Sigmoid colon (tissue), 7 donors: Measurements from ENCODE around the gene HDAC4. TPM values are rescaled to one million over a fixed set of nuclear protein-coding genes. Genes with fewer than 3 reads are reported as not detected.

ENCODE experiments used
- DNase-seq: peaks from one replicate; pipeline ENCODE4 v3.0.0-alpha.2; 2019
- H3K27ac ChIP-seq, 4 donors: fragments of 200-600 bp; sonication (generic); one replicate each; pipeline ENCODE4 v1.5.1; 2016 to 2019; ENCODE audit warnings: mild to moderate bottlenecking in 1 of 4
- H3K27me3 ChIP-seq, 3 donors: fragments of 200-600 bp; sonication (generic); one replicate each; pipeline ENCODE4 v1.5.1; 2019; ENCODE audit warnings: mild to moderate bottlenecking in 1 of 3
- H3K36me3 ChIP-seq, 4 donors: fragments of 200-600 bp; sonication (generic); one replicate each; pipeline ENCODE4 v1.5.1; 2016 to 2019
- H3K4me1 ChIP-seq, 4 donors: fragments of 200-600 bp; sonication (generic); one replicate each; pipeline ENCODE4 v1.5.1; 2017 to 2019
- H3K4me3 ChIP-seq, 4 donors: fragments of 200-600 bp; sonication (generic); one replicate each; pipeline ENCODE4 v1.5.1; 2017 to 2019; ENCODE audit warnings: mild to moderate bottlenecking in 2 of 4, moderate library complexity in 1 of 4
- H3K9me3 ChIP-seq, 4 donors: fragments of 200-600 bp in 3 of 4; sonication (generic) in 3 of 4; one replicate each; pipeline versions ENCODE4 v1.5.1 to v1.6.1; 2013 to 2019
- CTCF ChIP-seq, 4 experiments: fragments of 450-650 bp in 3 of 4; fragments of 200-600 bp in 1 of 4; IDR thresholded peaks; one replicate each; pipeline ENCODE4 v1.5.1; 2016 to 2019; ENCODE audit warnings: antibody characterized with exemption in 4 of 4, mild to moderate bottlenecking in 3 of 4, moderate library complexity in 2 of 4
- EP300 ChIP-seq, 4 donors: sonication (generic); formaldehyde crosslinking; IDR thresholded peaks; one replicate each; pipeline ENCODE4 v1.6.1; 2017; ENCODE audit warnings: antibody characterized with exemption in 4 of 4
- POLR2A ChIP-seq, 2 donors: fragments of 450-650 bp; IDR thresholded peaks; one replicate each; pipeline ENCODE4 v1.6.1; 2016; ENCODE audit warnings: antibody characterized with exemption in 2 of 2, mild to moderate bottlenecking in 2 of 2, moderate library complexity in 2 of 2
- POLR2AphosphoS5 ChIP-seq, 4 donors: sonication (generic); formaldehyde crosslinking; IDR thresholded peaks; one replicate each; pipeline ENCODE4 v1.6.1; 2017; ENCODE audit warnings: antibody characterized with exemption in 4 of 4
- WGBS, 2 donors: extraction: QIAGEN DNeasy Blood & Tissue Kit; methylation state at CpG; one replicate each; pipeline ENCODE4 v1.1.7; 2013; 5-methylcytosine and 5-hydroxymethylcytosine counted together
- intact Hi-C: fragments of 100-400 bp; cut with DNase I; formaldehyde crosslinking; loops from one replicate; pipeline ENCODE4 v1.15.1; 2023
- polyA plus RNA-seq, 3 donors: library from polyadenylated mRNA; stranded (reverse); fragments of 200-250 nt; gene quantifications; one replicate each; pipeline ENCODE4 v1.2.3, GENCODE V29; 2013
- total RNA-seq, 4 donors: library from RNA; depleted of rRNA; stranded (reverse); fragments of >200 nt; gene quantifications; one replicate each; pipeline ENCODE4 v1.1.0, GENCODE V29; 2016
- donor health status: healthy with polysubstance abuse.
- donor health status: Bipolar disorder and iron deficiency.
- donor health status: healthy.

HDAC4 gene
- total and polyA plus RNA-seq, 7 donors: 1.8 to 196 (median 77.0) TPM

- Histone ChIP-seq H3K4me3 (no peak overlapping the region), H3K27me3 (no peaks in the 10 kb centered on the region), H3K9me3 (no peaks in the 10 kb centered on the region), H3K4me1 (peaks cover 0 to 15% (median 13%) of the 10 kb centered on the region in 4 donors), H3K36me3 (no peaks in the 10 kb centered on the region), H3K27ac (no peak overlapping the region)
- TF ChIP-seq POLR2A (IDR thresholded peaks at IDR 0.05) (no peak), CTCF (IDR thresholded peaks at IDR 0.05) (no peak), POLR2AphosphoS5 (IDR thresholded peaks at IDR 0.05) (peak in 1 of 4 donors; percentile 13), EP300 (IDR thresholded peaks at IDR 0.05) (no peak)
- WGBS, 2 donors: 94% methylated on average over 2 of the region's 2 CpGs
- intact Hi-C loops: no loop called here
- DNase-seq: no peak
These were observed 36.0 kb upstream of the HDAC4 start for GRCh38 chr2:239436669-239437335.

GRCh38 chr2:239436076-239436475, 35.3 kb upstream of the HDAC4 start:
- intact Hi-C loops: no loop called here
- H3K4me1 ChIP-seq: peaks cover 0 to 13% (median 11%) of the 10 kb centered on the region in 4 donors
- no peak for TF ChIP-seq POLR2AphosphoS5 (IDR thresholded peaks at IDR 0.05)
- TF ChIP-seq EP300 (IDR thresholded peaks at IDR 0.05): no peak
- TF ChIP-seq CTCF (IDR thresholded peaks at IDR 0.05): no peak
- TF ChIP-seq POLR2A (IDR thresholded peaks at IDR 0.05): no peak
- 68 to 82% methylated on average over 5 of the region's 5 CpGs for WGBS, 2 donors
- H3K27ac ChIP-seq: no peak overlapping the region
- no peaks in the 10 kb centered on the region for H3K27me3 ChIP-seq
- DNase-seq: no peak
- H3K36me3 ChIP-seq: no peaks in the 10 kb centered on the region
- H3K4me3 ChIP-seq: no peak overlapping the region
- no peaks in the 10 kb centered on the region for H3K9me3 ChIP-seq

- H3K4me1 ChIP-seq: no peaks in the 10 kb centered on the region
- WGBS, 2 donors: 80 to 85% methylated on average over 4 of the region's 4 CpGs
- H3K4me3 ChIP-seq: no peak overlapping the region
- no peaks in the 10 kb centered on the region for H3K27me3 ChIP-seq
- H3K9me3 ChIP-seq: no peaks in the 10 kb centered on the region
- no peaks in the 10 kb centered on the region for H3K36me3 ChIP-seq
- H3K27ac ChIP-seq: no peak overlapping the region
- intact Hi-C loops: no loop called here
- no peak for TF ChIP-seq CTCF (IDR thresholded peaks at IDR 0.05)
- TF ChIP-seq POLR2AphosphoS5 (IDR thresholded peaks at IDR 0.05): no peak
- TF ChIP-seq EP300 (IDR thresholded peaks at IDR 0.05): no peak
- TF ChIP-seq POLR2A (IDR thresholded peaks at IDR 0.05): no peak
- DNase-seq: no peak
These were observed 33.1 kb upstream of the HDAC4 start for GRCh38 chr2:239433777-239434403.

GRCh38 chr2:239432174-239432573, 31.4 kb upstream of the HDAC4 start:
- no peaks in the 10 kb centered on the region for H3K36me3 ChIP-seq
- DNase-seq: no peak

More at GRCh38 chr2:239432174-239432573, 31.4 kb upstream of the HDAC4 start:
- Histone ChIP-seq H3K4me1 (no peaks in the 10 kb centered on the region), H3K9me3 (no peaks in the 10 kb centered on the region), H3K27me3 (no peaks in the 10 kb centered on the region), H3K27ac (no peak overlapping the region), H3K4me3 (no peak overlapping the region)
- TF ChIP-seq POLR2A (IDR thresholded peaks at IDR 0.05) (no peak), POLR2AphosphoS5 (IDR thresholded peaks at IDR 0.05) (no peak), CTCF (IDR thresholded peaks at IDR 0.05) (no peak), EP300 (IDR thresholded peaks at IDR 0.05) (no peak)
- intact Hi-C loops: no loop called here
- 93 to 97% methylated on average over 1 of the region's 1 CpG for WGBS, 2 donors
